Memory B cell (primary cell): ENCODE results near the gene SLC13A2.

ENCODE experiments used
- ATAC-seq: fragments of 150-1000 bp; cut with Tn5 transposase; 2 replicates; pipeline ENCODE4 v1.10.0; 2021; ENCODE audit warnings: low read depth, mild to moderate bottlenecking, moderate library complexity
- DNase-seq, 2 donors: peaks; one replicate each; pipeline ENCODE4 v3.0.0; 2022; ENCODE audit warnings: low spot score in 2 of 2
- H3K27ac Mint-ChIP-seq: one replicate; pipeline ENCODE4 v1.8.0; 2022; ENCODE audit warnings: mild to moderate bottlenecking, moderate library complexity, mixed read lengths
- H3K27me3 Mint-ChIP-seq: one replicate; pipeline ENCODE4 v1.8.0; 2022; ENCODE audit warnings: mixed read lengths
- H3K36me3 Mint-ChIP-seq: one replicate; pipeline ENCODE4 v1.8.0; 2022; ENCODE audit warnings: mild to moderate bottlenecking, mixed read lengths
- H3K4me1 Mint-ChIP-seq: one replicate; pipeline ENCODE4 v1.8.0; 2022; ENCODE audit warnings: mixed read lengths
- H3K4me3 Mint-ChIP-seq: one replicate; pipeline ENCODE4 v1.8.0; 2022; ENCODE audit warnings: mild to moderate bottlenecking, moderate library complexity, mixed read lengths
- H3K9me3 Mint-ChIP-seq: one replicate; pipeline ENCODE4 v1.8.0; 2022; ENCODE audit warnings: mixed read lengths

SLC13A2 gene

GRCh38 chr17:28523186-28523585, 49.7 kb downstream of the SLC13A2 start:
- Mint-ChIP-seq H3K36me3 (no peaks in the 10 kb centered on the region), H3K4me1 (peaks cover 4% of the 10 kb centered on the region), H3K27me3 (no peaks in the 10 kb centered on the region), H3K4me3 (no peak overlapping the region), H3K9me3 (no peaks in the 10 kb centered on the region), H3K27ac (no peak overlapping the region)
- ATAC-seq = no peak
- DNase-seq = no peak

- DNase-seq (no peak), ATAC-seq (no peak)
- no peak overlapping the region for H3K27ac Mint-ChIP-seq
- H3K9me3 Mint-ChIP-seq = no peaks in the 10 kb centered on the region
- H3K27me3 Mint-ChIP-seq = no peaks in the 10 kb centered on the region
- no peaks in the 10 kb centered on the region for H3K36me3 Mint-ChIP-seq
- no peak overlapping the region for H3K4me3 Mint-ChIP-seq
- H3K4me1 Mint-ChIP-seq = peaks cover 3% of the 10 kb centered on the region
Observed at GRCh38 chr17:28523876-28524275, 50.4 kb downstream of the SLC13A2 start.

- DNase-seq (no peak), ATAC-seq (no peak)
- H3K27ac Mint-ChIP-seq = no peak overlapping the region
- no peak overlapping the region for H3K4me3 Mint-ChIP-seq
- no peaks in the 10 kb centered on the region for H3K27me3 Mint-ChIP-seq
- no peaks in the 10 kb centered on the region for H3K36me3 Mint-ChIP-seq
- H3K4me1 Mint-ChIP-seq = peaks cover 3% of the 10 kb centered on the region
- H3K9me3 Mint-ChIP-seq = no peaks in the 10 kb centered on the region
Observed at GRCh38 chr17:28524476-28525424, 51.3 kb downstream of the SLC13A2 start.

GRCh38 chr17:28526381-28526780, 52.9 kb downstream of the SLC13A2 start:
- no peaks in the 10 kb centered on the region for H3K4me1 Mint-ChIP-seq
- DNase-seq (no peak), ATAC-seq (no peak)
- no peak overlapping the region for H3K4me3 Mint-ChIP-seq
- no peaks in the 10 kb centered on the region for H3K36me3 Mint-ChIP-seq
- no peaks in the 10 kb centered on the region for H3K9me3 Mint-ChIP-seq
- H3K27ac Mint-ChIP-seq = no peak overlapping the region
- H3K27me3 Mint-ChIP-seq = no peaks in the 10 kb centered on the region

- Mint-ChIP-seq H3K4me1 (no peaks in the 10 kb centered on the region), H3K36me3 (no peaks in the 10 kb centered on the region), H3K9me3 (no peaks in the 10 kb centered on the region), H3K4me3 (no peak overlapping the region), H3K27me3 (no peaks in the 10 kb centered on the region), H3K27ac (no peak overlapping the region)
- DNase-seq (no peak), ATAC-seq (no peak)
Observed at GRCh38 chr17:28527181-28527681, 53.8 kb downstream of the SLC13A2 start.

- Mint-ChIP-seq H3K4me3 (no peak overlapping the region), H3K9me3 (no peaks in the 10 kb centered on the region), H3K36me3 (no peaks in the 10 kb centered on the region), H3K4me1 (no peaks in the 10 kb centered on the region), H3K27me3 (no peaks in the 10 kb centered on the region), H3K27ac (no peak overlapping the region)
- DNase-seq = no peak
- ATAC-seq = no peak
Observed at GRCh38 chr17:28527859-28528258, 54.4 kb downstream of the SLC13A2 start.

- H3K27me3 Mint-ChIP-seq = peaks cover 1% of the 10 kb centered on the region
- H3K4me3 Mint-ChIP-seq = no peak overlapping the region
- H3K27ac Mint-ChIP-seq = no peak overlapping the region
- no peaks in the 10 kb centered on the region for H3K36me3 Mint-ChIP-seq
- H3K4me1 Mint-ChIP-seq = no peaks in the 10 kb centered on the region
- DNase-seq (no peak), ATAC-seq (no peak)
- no peaks in the 10 kb centered on the region for H3K9me3 Mint-ChIP-seq
Observed at GRCh38 chr17:28528327-28529012, 55.0 kb downstream of the SLC13A2 start.

GRCh38 chr17:28529013-28529400, 55.6 kb downstream of the SLC13A2 start:
- no peak for DNase-seq
- ATAC-seq = no peak
- no peaks in the 10 kb centered on the region for H3K36me3 Mint-ChIP-seq
- peaks cover 1% of the 10 kb centered on the region for H3K27me3 Mint-ChIP-seq
- H3K27ac Mint-ChIP-seq = no peak overlapping the region
- H3K4me1 Mint-ChIP-seq = no peaks in the 10 kb centered on the region
- no peaks in the 10 kb centered on the region for H3K9me3 Mint-ChIP-seq
- no peak overlapping the region for H3K4me3 Mint-ChIP-seq

- H3K9me3 Mint-ChIP-seq = no peaks in the 10 kb centered on the region
- no peak overlapping the region for H3K4me3 Mint-ChIP-seq
- ATAC-seq (no peak), DNase-seq (no peak)
- H3K27me3 Mint-ChIP-seq = peaks cover 1% of the 10 kb centered on the region
- H3K36me3 Mint-ChIP-seq = no peaks in the 10 kb centered on the region
- H3K4me1 Mint-ChIP-seq = no peaks in the 10 kb centered on the region
- H3K27ac Mint-ChIP-seq = no peak overlapping the region
Observed at GRCh38 chr17:28530250-28530649, 56.8 kb downstream of the SLC13A2 start.

- no peaks in the 10 kb centered on the region for H3K9me3 Mint-ChIP-seq
- peaks cover 1% of the 10 kb centered on the region for H3K27me3 Mint-ChIP-seq
- H3K27ac Mint-ChIP-seq = no peak overlapping the region
- H3K36me3 Mint-ChIP-seq = no peaks in the 10 kb centered on the region
- ATAC-seq = no peak
- no peaks in the 10 kb centered on the region for H3K4me1 Mint-ChIP-seq
- no peak for DNase-seq
- no peak overlapping the region for H3K4me3 Mint-ChIP-seq
Observed at GRCh38 chr17:28530926-28531325, 57.5 kb downstream of the SLC13A2 start.

- Mint-ChIP-seq H3K4me3 (no peak overlapping the region), H3K27me3 (peaks cover 1% of the 10 kb centered on the region), H3K36me3 (no peaks in the 10 kb centered on the region), H3K9me3 (no peaks in the 10 kb centered on the region), H3K4me1 (no peaks in the 10 kb centered on the region), H3K27ac (no peak overlapping the region)
- no peak for ATAC-seq
- DNase-seq = no peak
Observed at GRCh38 chr17:28532050-28532960, 58.9 kb downstream of the SLC13A2 start.

- Mint-ChIP-seq H3K9me3 (no peaks in the 10 kb centered on the region), H3K4me1 (no peaks in the 10 kb centered on the region), H3K27ac (no peak overlapping the region), H3K27me3 (peaks cover 1% of the 10 kb centered on the region), H3K36me3 (no peaks in the 10 kb centered on the region), H3K4me3 (no peak overlapping the region)
- DNase-seq (no peak), ATAC-seq (no peak)
Observed at GRCh38 chr17:28533091-28533807, 59.8 kb downstream of the SLC13A2 start.

GRCh38 chr17:28534740-28535375, 61.4 kb downstream of the SLC13A2 start:
- Mint-ChIP-seq H3K4me3 (no peak overlapping the region), H3K36me3 (no peaks in the 10 kb centered on the region), H3K27ac (no peak overlapping the region), H3K9me3 (no peaks in the 10 kb centered on the region), H3K27me3 (peaks cover 1% of the 10 kb centered on the region), H3K4me1 (no peaks in the 10 kb centered on the region)
- DNase-seq = no peak
- no peak for ATAC-seq
